ENCODE data around the gene PHYKPL.

DNA sequence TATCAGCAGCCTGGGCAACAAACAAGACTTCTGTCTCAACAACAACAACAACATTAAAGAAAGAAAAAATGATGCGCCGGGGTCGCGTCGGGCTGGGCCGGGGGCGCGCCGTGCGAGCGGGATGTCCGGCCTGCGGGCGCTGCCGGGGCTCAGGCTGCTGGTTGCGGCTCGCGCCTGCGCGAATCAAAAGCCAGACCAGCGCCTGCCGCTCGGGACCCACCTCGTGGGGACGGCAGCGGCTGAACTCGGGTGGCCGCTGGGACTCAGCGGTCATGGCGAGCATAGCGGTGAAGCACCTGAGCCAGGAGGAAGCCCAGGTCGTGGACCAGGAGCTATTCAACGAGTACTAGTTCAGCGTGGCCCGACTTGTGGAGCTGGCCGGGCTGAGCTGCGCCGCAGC lies 67.0 kb downstream of the PHYKPL start:
- TF ChIP-seq, protein P1, sequence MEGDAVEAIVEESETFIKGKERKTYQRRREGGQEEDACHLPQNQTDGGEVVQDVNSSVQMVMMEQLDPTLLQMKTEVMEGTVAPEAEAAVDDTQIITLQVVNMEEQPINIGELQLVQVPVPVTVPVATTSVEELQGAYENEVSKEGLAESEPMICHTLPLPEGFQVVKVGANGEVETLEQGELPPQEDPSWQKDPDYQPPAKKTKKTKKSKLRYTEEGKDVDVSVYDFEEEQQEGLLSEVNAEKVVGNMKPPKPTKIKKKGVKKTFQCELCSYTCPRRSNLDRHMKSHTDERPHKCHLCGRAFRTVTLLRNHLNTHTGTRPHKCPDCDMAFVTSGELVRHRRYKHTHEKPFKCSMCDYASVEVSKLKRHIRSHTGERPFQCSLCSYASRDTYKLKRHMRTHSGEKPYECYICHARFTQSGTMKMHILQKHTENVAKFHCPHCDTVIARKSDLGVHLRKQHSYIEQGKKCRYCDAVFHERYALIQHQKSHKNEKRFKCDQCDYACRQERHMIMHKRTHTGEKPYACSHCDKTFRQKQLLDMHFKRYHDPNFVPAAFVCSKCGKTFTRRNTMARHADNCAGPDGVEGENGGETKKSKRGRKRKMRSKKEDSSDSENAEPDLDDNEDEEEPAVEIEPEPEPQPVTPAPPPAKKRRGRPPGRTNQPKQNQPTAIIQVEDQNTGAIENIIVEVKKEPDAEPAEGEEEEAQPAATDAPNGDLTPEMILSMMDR (IDR thresholded peaks at IDR 0.05): no peak
- TF ChIP-seq EZH2 (IDR thresholded peaks at IDR 0.05; ENCODE audit: borderline replicate concordance, insufficient read depth, low read depth, low read length, poor library complexity, severe bottlenecking): no peak

Measured in B cell (primary cell).